Effector memory CD4-positive, alpha-beta T cell (primary cell): ENCODE measurements around the gene ABCD4.

Experiments
- DNase-seq, 3 donors: peaks; one replicate each; pipeline ENCODE4 v3.0.0-alpha.2; 2020
- H3K27ac ChIP-seq: 2 replicates; pipeline ENCODE4 v1.7.0; 2013; ENCODE audit warnings: mild to moderate bottlenecking, low read length, moderate library complexity; ENCODE audit not compliant: insufficient read depth, poor library complexity, severe bottlenecking
- H3K27me3 ChIP-seq: replicated peaks from 2 replicates; pipeline ENCODE4 v1.7.0; 2013; ENCODE audit warnings: mild to moderate bottlenecking, low read length; ENCODE audit not compliant: insufficient read depth, control insufficient read depth, poor library complexity, severe bottlenecking
- H3K36me3 ChIP-seq: 2 replicates; pipeline ENCODE4 v1.7.0; 2013; ENCODE audit warnings: mild to moderate bottlenecking, low read length, moderate library complexity; ENCODE audit not compliant: control insufficient read depth, insufficient read depth
- H3K4me1 ChIP-seq: 2 replicates; pipeline ENCODE4 v1.7.0; 2013; ENCODE audit warnings: low read length, mild to moderate bottlenecking; ENCODE audit not compliant: control insufficient read depth, insufficient read depth, poor library complexity, severe bottlenecking
- H3K4me3 ChIP-seq: 2 replicates; pipeline ENCODE4 v1.7.0; 2013; ENCODE audit warnings: low read length, low read depth, mild to moderate bottlenecking; ENCODE audit not compliant: insufficient read depth, poor library complexity, severe bottlenecking
- H3K9me3 ChIP-seq: 2 replicates; pipeline ENCODE4 v1.7.0; 2013; ENCODE audit warnings: mild to moderate bottlenecking, low read length, moderate library complexity; ENCODE audit not compliant: control insufficient read depth

The ABCD4 gene

GRCh38 chr14:74302152-74302628 lies 544 bp downstream of the ABCD4 start:
- H3K4me1 ChIP-seq: no peaks in the 10 kb centered on the region
- peak overlapping the region; percentile 75 for H3K27ac ChIP-seq
- DNase-seq: peak in 1 of 3 donors; percentile 8
- H3K27me3 ChIP-seq: no peaks in the 10 kb centered on the region
- H3K4me3 ChIP-seq: peak overlapping the region; percentile 97
- no peaks in the 10 kb centered on the region for H3K9me3 ChIP-seq
- peaks cover 8% of the 10 kb centered on the region for H3K36me3 ChIP-seq

GRCh38 chr14:74301594-74302151 lies 1.1 kb downstream of the ABCD4 start:
- Histone ChIP-seq H3K4me3 (peak overlapping the region; percentile 97), H3K27ac (peak overlapping the region; percentile 75), H3K36me3 (peaks cover 10% of the 10 kb centered on the region), H3K4me1 (no peaks in the 10 kb centered on the region), H3K27me3 (no peaks in the 10 kb centered on the region), H3K9me3 (no peaks in the 10 kb centered on the region)
- no peak for DNase-seq

GRCh38 chr14:74299061-74299545 lies 3.6 kb downstream of the ABCD4 start:
- Histone ChIP-seq H3K4me1 (no peaks in the 10 kb centered on the region), H3K36me3 (peaks cover 26% of the 10 kb centered on the region), H3K4me3 (no peak overlapping the region), H3K27ac (no peak overlapping the region), H3K9me3 (no peaks in the 10 kb centered on the region), H3K27me3 (no peaks in the 10 kb centered on the region)
- DNase-seq: peak in 1 of 3 donors; percentile 14

GRCh38 chr14:74297986-74298385 lies 4.7 kb downstream of the ABCD4 start:
- DNase-seq: no peak

GRCh38 chr14:74296037-74296467 lies 6.7 kb downstream of the ABCD4 start:
- Histone ChIP-seq H3K4me1 (no peaks in the 10 kb centered on the region), H3K9me3 (no peaks in the 10 kb centered on the region), H3K27ac (no peak overlapping the region), H3K4me3 (no peak overlapping the region), H3K27me3 (no peaks in the 10 kb centered on the region), H3K36me3 (peaks cover 48% of the 10 kb centered on the region)
- DNase-seq: no peak

More at GRCh38 chr14:74297986-74298385, 4.7 kb downstream of the ABCD4 start:
- Histone ChIP-seq H3K9me3 (no peaks in the 10 kb centered on the region), H3K4me3 (no peak overlapping the region), H3K4me1 (no peaks in the 10 kb centered on the region), H3K27me3 (no peaks in the 10 kb centered on the region), H3K27ac (no peak overlapping the region), H3K36me3 (peaks cover 29% of the 10 kb centered on the region)

GRCh38 chr14:74293606-74294005 lies 9.1 kb downstream of the ABCD4 start:
- Histone ChIP-seq H3K27ac (no peak overlapping the region), H3K27me3 (no peaks in the 10 kb centered on the region), H3K4me1 (no peaks in the 10 kb centered on the region), H3K36me3 (peaks cover 62% of the 10 kb centered on the region), H3K9me3 (no peaks in the 10 kb centered on the region), H3K4me3 (no peak overlapping the region)
- DNase-seq: no peak

GRCh38 chr14:74292061-74292460 lies 10.7 kb downstream of the ABCD4 start:
- no peak for DNase-seq
- no peak overlapping the region for H3K4me3 ChIP-seq
- H3K27ac ChIP-seq: no peak overlapping the region
- H3K27me3 ChIP-seq: no peaks in the 10 kb centered on the region
- H3K9me3 ChIP-seq: no peaks in the 10 kb centered on the region
- peaks cover 65% of the 10 kb centered on the region for H3K36me3 ChIP-seq
- H3K4me1 ChIP-seq: no peaks in the 10 kb centered on the region

GRCh38 chr14:74290415-74290814 lies 12.3 kb downstream of the ABCD4 start:
- Histone ChIP-seq H3K9me3 (no peaks in the 10 kb centered on the region), H3K27ac (no peak overlapping the region), H3K36me3 (peaks cover 68% of the 10 kb centered on the region), H3K4me1 (no peaks in the 10 kb centered on the region), H3K4me3 (no peak overlapping the region), H3K27me3 (no peaks in the 10 kb centered on the region)
- no peak for DNase-seq

GRCh38 chr14:74289801-74290200 lies 12.9 kb downstream of the ABCD4 start:
- H3K9me3 ChIP-seq: no peaks in the 10 kb centered on the region
- H3K27me3 ChIP-seq: no peaks in the 10 kb centered on the region
- H3K4me1 ChIP-seq: no peaks in the 10 kb centered on the region
- no peak for DNase-seq
- H3K36me3 ChIP-seq: peaks cover 66% of the 10 kb centered on the region
- H3K27ac ChIP-seq: no peak overlapping the region
- H3K4me3 ChIP-seq: no peak overlapping the region

GRCh38 chr14:74286736-74287135 lies 16.0 kb downstream of the ABCD4 start:
- DNase-seq: no peak
- no peaks in the 10 kb centered on the region for H3K27me3 ChIP-seq
- H3K36me3 ChIP-seq: peaks cover 56% of the 10 kb centered on the region
- H3K4me1 ChIP-seq: no peaks in the 10 kb centered on the region
- no peak overlapping the region for H3K27ac ChIP-seq
- H3K9me3 ChIP-seq: no peaks in the 10 kb centered on the region
- no peak overlapping the region for H3K4me3 ChIP-seq
